Measurements from ENCODE around the gene AATF. TPM values are rescaled to one million over a fixed set of nuclear protein-coding genes. Genes with fewer than 3 reads are reported as not detected.

The AATF gene
- polyA plus RNA-seq, 1 donor from 2014 or later = 12.7 TPM

- peaks cover 5% of the 10 kb centered on the region for H3K36me3 ChIP-seq (ENCODE audit: insufficient read depth, low read length)
- no peaks in the 10 kb centered on the region for H3F3A ChIP-seq (ENCODE audit: insufficient read depth, low read length, poor library complexity, severe bottlenecking)
- H2AFZ ChIP-seq (ENCODE audit: low read depth, low read length) = no peak overlapping the region
- TF ChIP-seq POLR2AphosphoS5 (IDR thresholded peaks at IDR 0.05) = no peak
- no peak for TF ChIP-seq EP300 (conservative IDR thresholded peaks at IDR 0.05; ENCODE audit: poor library complexity, severe bottlenecking)
- no peak for TF ChIP-seq TAF1 (IDR thresholded peaks at IDR 0.05; ENCODE audit: low read depth)
- TF ChIP-seq SMC3 (conservative IDR thresholded peaks at IDR 0.05; ENCODE audit: poor library complexity) = no peak
- TF ChIP-seq RAD21 (conservative IDR thresholded peaks at IDR 0.05) = no peak
- no peak for TF ChIP-seq CTCF (IDR thresholded peaks at IDR 0.05; ENCODE audit: poor library complexity, severe bottlenecking)
- TF ChIP-seq, protein P1, sequence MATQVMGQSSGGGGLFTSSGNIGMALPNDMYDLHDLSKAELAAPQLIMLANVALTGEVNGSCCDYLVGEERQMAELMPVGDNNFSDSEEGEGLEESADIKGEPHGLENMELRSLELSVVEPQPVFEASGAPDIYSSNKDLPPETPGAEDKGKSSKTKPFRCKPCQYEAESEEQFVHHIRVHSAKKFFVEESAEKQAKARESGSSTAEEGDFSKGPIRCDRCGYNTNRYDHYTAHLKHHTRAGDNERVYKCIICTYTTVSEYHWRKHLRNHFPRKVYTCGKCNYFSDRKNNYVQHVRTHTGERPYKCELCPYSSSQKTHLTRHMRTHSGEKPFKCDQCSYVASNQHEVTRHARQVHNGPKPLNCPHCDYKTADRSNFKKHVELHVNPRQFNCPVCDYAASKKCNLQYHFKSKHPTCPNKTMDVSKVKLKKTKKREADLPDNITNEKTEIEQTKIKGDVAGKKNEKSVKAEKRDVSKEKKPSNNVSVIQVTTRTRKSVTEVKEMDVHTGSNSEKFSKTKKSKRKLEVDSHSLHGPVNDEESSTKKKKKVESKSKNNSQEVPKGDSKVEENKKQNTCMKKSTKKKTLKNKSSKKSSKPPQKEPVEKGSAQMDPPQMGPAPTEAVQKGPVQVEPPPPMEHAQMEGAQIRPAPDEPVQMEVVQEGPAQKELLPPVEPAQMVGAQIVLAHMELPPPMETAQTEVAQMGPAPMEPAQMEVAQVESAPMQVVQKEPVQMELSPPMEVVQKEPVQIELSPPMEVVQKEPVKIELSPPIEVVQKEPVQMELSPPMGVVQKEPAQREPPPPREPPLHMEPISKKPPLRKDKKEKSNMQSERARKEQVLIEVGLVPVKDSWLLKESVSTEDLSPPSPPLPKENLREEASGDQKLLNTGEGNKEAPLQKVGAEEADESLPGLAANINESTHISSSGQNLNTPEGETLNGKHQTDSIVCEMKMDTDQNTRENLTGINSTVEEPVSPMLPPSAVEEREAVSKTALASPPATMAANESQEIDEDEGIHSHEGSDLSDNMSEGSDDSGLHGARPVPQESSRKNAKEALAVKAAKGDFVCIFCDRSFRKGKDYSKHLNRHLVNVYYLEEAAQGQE (IDR thresholded peaks at IDR 0.05; ENCODE audit: borderline replicate concordance) = no peak
- no peak for TF ChIP-seq EZH2 (IDR thresholded peaks at IDR 0.05; ENCODE audit: borderline replicate concordance, insufficient read depth, low read length, poor library complexity, severe bottlenecking)
- TF ChIP-seq MXI1 (conservative IDR thresholded peaks at IDR 0.05; ENCODE audit: poor library complexity, severe bottlenecking) = no peak
- no peak overlapping the region for H3K9ac ChIP-seq (ENCODE audit: low read length)
- H3K9me3 ChIP-seq (ENCODE audit: low read length) = no peaks in the 10 kb centered on the region
- no peak overlapping the region for H3K4me2 ChIP-seq (ENCODE audit: low read length)
- no peak overlapping the region for H3K4me3 ChIP-seq (ENCODE audit: low read length)
- no peaks in the 10 kb centered on the region for H3K9me2 ChIP-seq (ENCODE audit: insufficient read depth, low read length)
- no peaks in the 10 kb centered on the region for H3K27me3 ChIP-seq (ENCODE audit: insufficient read depth, low read depth, low read length)
- H4K20me1 ChIP-seq (ENCODE audit: insufficient read depth) = no peaks in the 10 kb centered on the region
- H3K79me2 ChIP-seq (replicated peaks; ENCODE audit: insufficient read depth, low read length) = no peaks in the 10 kb centered on the region
- no peak overlapping the region for H3K27ac ChIP-seq (ENCODE audit: low read length)
Observed at GRCh38 chr17:37100231-37100630, 151.5 kb downstream of the AATF start.

GRCh38 chr17:37101306-37101705, 152.6 kb downstream of the AATF start:
- Histone ChIP-seq H3K36me3 (ENCODE audit: insufficient read depth, low read length) (peaks cover 5% of the 10 kb centered on the region), H3K9ac (ENCODE audit: low read length) (no peak overlapping the region), H3K9me2 (ENCODE audit: insufficient read depth, low read length) (no peaks in the 10 kb centered on the region), H3K27ac (ENCODE audit: low read length) (no peak overlapping the region), H3K27me3 (ENCODE audit: insufficient read depth, low read depth, low read length) (no peaks in the 10 kb centered on the region), H2AFZ (ENCODE audit: low read depth, low read length) (no peak overlapping the region), H3K79me2 (replicated peaks; ENCODE audit: insufficient read depth, low read length) (no peaks in the 10 kb centered on the region), H3K4me3 (ENCODE audit: low read length) (no peak overlapping the region), H3K9me3 (ENCODE audit: low read length) (no peaks in the 10 kb centered on the region), H4K20me1 (ENCODE audit: insufficient read depth) (no peaks in the 10 kb centered on the region), H3F3A (ENCODE audit: insufficient read depth, low read length, poor library complexity, severe bottlenecking) (no peaks in the 10 kb centered on the region), H3K4me2 (ENCODE audit: low read length) (no peak overlapping the region)
- no peak for TF ChIP-seq CTCF (IDR thresholded peaks at IDR 0.05; ENCODE audit: poor library complexity, severe bottlenecking)
- TF ChIP-seq EZH2 (IDR thresholded peaks at IDR 0.05; ENCODE audit: borderline replicate concordance, insufficient read depth, low read length, poor library complexity, severe bottlenecking) = no peak
- no peak for TF ChIP-seq SMC3 (conservative IDR thresholded peaks at IDR 0.05; ENCODE audit: poor library complexity)
- TF ChIP-seq RAD21 (conservative IDR thresholded peaks at IDR 0.05) = no peak
- TF ChIP-seq, protein P1 (IDR thresholded peaks at IDR 0.05; ENCODE audit: borderline replicate concordance) = no peak
- TF ChIP-seq POLR2AphosphoS5 (IDR thresholded peaks at IDR 0.05) = no peak
- TF ChIP-seq MXI1 (conservative IDR thresholded peaks at IDR 0.05; ENCODE audit: poor library complexity, severe bottlenecking) = no peak
- no peak for TF ChIP-seq EP300 (conservative IDR thresholded peaks at IDR 0.05; ENCODE audit: poor library complexity, severe bottlenecking)
- no peak for TF ChIP-seq TAF1 (IDR thresholded peaks at IDR 0.05; ENCODE audit: low read depth)
